Kidney (tissue), 14 donors: ENCODE measurements around the gene ATP6V0D1. TPM values are rescaled to one million over a fixed set of nuclear protein-coding genes. Genes with fewer than 3 reads are reported as not detected.

ENCODE experiments used
- DNase-seq, 5 donors: peaks; one replicate each; pipeline ENCODE4 v3.0.0-alpha.2; 2013 to 2020
- FAIRE-seq: peaks from 2 replicates; lab custom pipeline; 2012; peaks lifted over from hg19 to GRCh38; lab: Jason Lieb, UNC
- H3K27ac ChIP-seq, 2 donors: one replicate each; pipeline ENCODE4 v1.7.0; 2013; ENCODE audit warnings: low read depth in 2 of 2, low read length in 2 of 2, inconsistent platforms in 1 of 2
- H3K27me3 ChIP-seq: one replicate; pipeline ENCODE4 v1.7.1; 2013; ENCODE audit warnings: low read length, inconsistent platforms; ENCODE audit not compliant: control insufficient read depth, insufficient read depth
- H3K36me3 ChIP-seq, 3 donors: one replicate each; pipeline versions ENCODE4 v1.7.0 to v1.7.1; 2013; ENCODE audit warnings: low read length in 3 of 3, control low read depth in 1 of 3, inconsistent platforms in 1 of 3; ENCODE audit not compliant: insufficient read depth in 3 of 3, control insufficient read depth in 2 of 3
- H3K4me1 ChIP-seq, 3 donors: one replicate each; pipeline versions ENCODE4 v1.7.0 to v1.7.1; 2013; ENCODE audit warnings: low read length in 3 of 3, inconsistent platforms in 1 of 3, low read depth in 1 of 3; ENCODE audit not compliant: control insufficient read depth in 2 of 3, insufficient read depth in 2 of 3
- H3K4me3 ChIP-seq, 3 donors: one replicate each; pipeline versions ENCODE4 v1.7.0 to v1.8.1; 2013; ENCODE audit warnings: low read length in 3 of 3, control low read depth in 1 of 3, inconsistent platforms in 1 of 3
- H3K9ac ChIP-seq, 3 donors: one replicate each; pipeline versions ENCODE4 v1.7.0 to v1.7.1; 2013; ENCODE audit warnings: low read length in 3 of 3, control low read depth in 1 of 3, inconsistent platforms in 1 of 3
- H3K9me3 ChIP-seq, 3 donors: one replicate each; pipeline versions ENCODE4 v1.7.0 to v1.7.1; 2013; ENCODE audit warnings: low read length in 3 of 3, control low read depth in 1 of 3, inconsistent platforms in 1 of 3; ENCODE audit not compliant: control insufficient read depth in 2 of 3, insufficient read depth in 1 of 3
- intact Hi-C: fragments of 100-400 bp; cut with DNase I; formaldehyde crosslinking; loops from one replicate; pipeline ENCODE4 v1.11.1; 2022
- polyA plus RNA-seq: library from polyadenylated mRNA; stranded (reverse); fragments of 350-450 nt; fragmentation: Illumina TruSeq; extraction: RNeasy Lipid Tissue Mini Kit (QIAGEN cat#74804); gene quantifications from one replicate; pipeline ENCODE4 v1.2.3, GENCODE V29; 2014; ENCODE audit warnings: low read depth, low replicate concordance; ENCODE audit not compliant: insufficient read depth
- total RNA-seq: library from RNA; stranded (reverse); fragmentation: NEBNext Ultra II Directional; extraction: Animal tissue kit (Norgen Biotek cat#: 25700); gene quantifications from one replicate; pipeline ENCODE4 v1.2.1, GENCODE V29; 2021
- TF ChIP-seq, protein P1 (sequence below): IDR thresholded peaks from 3 replicates; pipeline ENCODE4 v1.5.1; 2012; ENCODE audit warnings: mild to moderate bottlenecking, moderate library complexity, borderline replicate concordance; ENCODE audit not compliant: insufficient read depth; ENCODE audit errors: extremely low read depth
- donor health status: control.
- donor health status: control.
- donor health status: control.
- donor health status: control.
- donor health status: control.
- donor health status: DM: yes; HTN: yes; CAD: no.
- donor health status: Normal renal cell carcinoma (clear cell type).

The ATP6V0D1 gene
- total and polyA plus RNA-seq, 2 donors from 2014 or later: 100 to 208 TPM

- H3K4me3 ChIP-seq: no peak overlapping the region
- no peaks in the 10 kb centered on the region for H3K27me3 ChIP-seq
- no peaks in the 10 kb centered on the region for H3K9me3 ChIP-seq
- H3K36me3 ChIP-seq: no peaks in the 10 kb centered on the region
- TF ChIP-seq, protein P1, sequence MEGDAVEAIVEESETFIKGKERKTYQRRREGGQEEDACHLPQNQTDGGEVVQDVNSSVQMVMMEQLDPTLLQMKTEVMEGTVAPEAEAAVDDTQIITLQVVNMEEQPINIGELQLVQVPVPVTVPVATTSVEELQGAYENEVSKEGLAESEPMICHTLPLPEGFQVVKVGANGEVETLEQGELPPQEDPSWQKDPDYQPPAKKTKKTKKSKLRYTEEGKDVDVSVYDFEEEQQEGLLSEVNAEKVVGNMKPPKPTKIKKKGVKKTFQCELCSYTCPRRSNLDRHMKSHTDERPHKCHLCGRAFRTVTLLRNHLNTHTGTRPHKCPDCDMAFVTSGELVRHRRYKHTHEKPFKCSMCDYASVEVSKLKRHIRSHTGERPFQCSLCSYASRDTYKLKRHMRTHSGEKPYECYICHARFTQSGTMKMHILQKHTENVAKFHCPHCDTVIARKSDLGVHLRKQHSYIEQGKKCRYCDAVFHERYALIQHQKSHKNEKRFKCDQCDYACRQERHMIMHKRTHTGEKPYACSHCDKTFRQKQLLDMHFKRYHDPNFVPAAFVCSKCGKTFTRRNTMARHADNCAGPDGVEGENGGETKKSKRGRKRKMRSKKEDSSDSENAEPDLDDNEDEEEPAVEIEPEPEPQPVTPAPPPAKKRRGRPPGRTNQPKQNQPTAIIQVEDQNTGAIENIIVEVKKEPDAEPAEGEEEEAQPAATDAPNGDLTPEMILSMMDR: no peak
- DNase-seq (peak in 1 of 5 donors; percentile 34), FAIRE-seq (no peak)
- H3K27ac ChIP-seq: no peak overlapping the region
- intact Hi-C loops: no loop called here
- no peak overlapping the region for H3K9ac ChIP-seq
- H3K4me1 ChIP-seq: peaks cover 0 to 13% (median 9%) of the 10 kb centered on the region in 3 donors
Measured at GRCh38 chr16:67409631-67410030, 71.3 kb downstream of the ATP6V0D1 start.

- no peak overlapping the region for H3K4me3 ChIP-seq
- H3K36me3 ChIP-seq: no peaks in the 10 kb centered on the region
- DNase-seq (peak in 1 of 5 donors; percentile 52), FAIRE-seq (no peak)
- no peaks in the 10 kb centered on the region for H3K9me3 ChIP-seq
- no peaks in the 10 kb centered on the region for H3K27me3 ChIP-seq
- no peak overlapping the region for H3K27ac ChIP-seq
- TF ChIP-seq, protein P1: no peak
- intact Hi-C loops: no loop called here
- H3K4me1 ChIP-seq: peaks cover 0 to 10% (median 3%) of the 10 kb centered on the region in 3 donors
- no peak overlapping the region for H3K9ac ChIP-seq
Measured at GRCh38 chr16:67407788-67408452, 73.0 kb downstream of the ATP6V0D1 start.

- FAIRE-seq: no peak
- Histone ChIP-seq H3K9ac (no peak overlapping the region), H3K9me3 (no peaks in the 10 kb centered on the region), H3K4me3 (no peak overlapping the region), H3K4me1 (peaks cover 0 to 10% (median 3%) of the 10 kb centered on the region in 3 donors), H3K36me3 (no peaks in the 10 kb centered on the region), H3K27ac (no peak overlapping the region), H3K27me3 (no peaks in the 10 kb centered on the region)
- TF ChIP-seq, protein P1: no peak
- intact Hi-C loops: no loop called here
- DNase-seq: peak in 1 of 5 donors; percentile 52
Measured at GRCh38 chr16:67407176-67407787, 73.7 kb downstream of the ATP6V0D1 start.
